ENCODE results near the gene SLC35G1.

The SLC35G1 gene

DNA sequence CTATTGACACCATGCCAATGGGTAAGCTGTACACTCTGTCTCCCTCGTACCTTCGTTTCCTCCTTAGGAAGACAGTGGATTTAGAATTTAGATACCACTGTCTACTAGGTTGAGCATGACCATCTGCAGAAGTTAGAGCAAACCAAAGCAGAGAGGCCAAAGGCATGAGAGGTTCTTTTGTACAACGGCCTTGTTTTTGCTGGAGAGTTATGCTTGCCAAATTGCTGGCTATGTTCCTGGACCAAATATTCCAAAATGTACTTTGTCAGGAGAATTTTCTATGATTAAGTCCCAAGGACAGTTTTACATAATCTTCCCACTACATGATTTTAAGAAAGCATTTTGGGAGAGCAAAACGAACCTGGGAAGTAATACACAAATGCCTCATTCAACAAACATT lies 52.0 kb downstream of the SLC35G1 start:
- H3K27ac ChIP-seq (ENCODE audit: low read depth, low read length) = no peak overlapping the region
- H3K27me3 ChIP-seq (ENCODE audit: control insufficient read depth in 5 of 5, insufficient read depth in 4 of 5, low read length in 5 of 5) = no peaks in the 10 kb centered on the region
- no peaks in the 10 kb centered on the region for H3K36me3 ChIP-seq (ENCODE audit: control insufficient read depth in 5 of 5, insufficient read depth in 5 of 5, low read length in 5 of 5)
- H3K4me3 ChIP-seq (ENCODE audit: low read depth in 1 of 5, low read length in 5 of 5) = no peak overlapping the region
- no peaks in the 10 kb centered on the region for H3K9me3 ChIP-seq (ENCODE audit: control insufficient read depth in 5 of 5, low read length in 5 of 5)
- H3K9ac ChIP-seq (ENCODE audit: low read length in 5 of 5) = no peak overlapping the region
- H3K4me1 ChIP-seq (ENCODE audit: control insufficient read depth in 5 of 5, insufficient read depth in 5 of 5, low read length in 5 of 5) = peaks cover 0 to 35% (median 16%) of the 10 kb centered on the region in 5 donors

DNA sequence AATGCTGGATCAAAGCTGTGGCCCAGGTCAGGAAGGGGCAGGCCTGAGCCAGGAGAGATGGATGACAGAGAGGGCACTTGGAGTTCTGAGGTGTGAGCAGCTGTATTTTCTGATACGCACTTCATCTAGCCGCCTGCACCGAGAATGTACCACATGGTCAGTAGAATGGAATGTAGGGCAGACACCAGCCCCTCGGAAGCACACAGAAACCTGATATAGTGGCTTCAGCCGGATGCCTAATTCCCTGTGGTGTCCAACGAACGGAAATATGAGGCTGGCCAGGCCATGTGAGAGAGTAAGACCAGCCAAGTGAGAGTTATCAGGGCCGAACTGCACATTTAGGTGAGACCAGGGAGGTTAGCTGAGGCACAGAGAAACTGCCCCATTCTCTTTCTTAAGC lies 53.3 kb downstream of the SLC35G1 start:
- H3K4me1 ChIP-seq (ENCODE audit: control insufficient read depth in 5 of 5, insufficient read depth in 5 of 5, low read length in 5 of 5) = peaks cover 0 to 31% (median 16%) of the 10 kb centered on the region in 5 donors
- no peaks in the 10 kb centered on the region for H3K9me3 ChIP-seq (ENCODE audit: control insufficient read depth in 5 of 5, low read length in 5 of 5)
- H3K4me3 ChIP-seq (ENCODE audit: low read depth in 1 of 5, low read length in 5 of 5) = no peak overlapping the region
- no peaks in the 10 kb centered on the region for H3K36me3 ChIP-seq (ENCODE audit: control insufficient read depth in 5 of 5, insufficient read depth in 5 of 5, low read length in 5 of 5)
- H3K27ac ChIP-seq (ENCODE audit: low read depth, low read length) = no peak overlapping the region
- no peak overlapping the region for H3K9ac ChIP-seq (ENCODE audit: low read length in 5 of 5)
- H3K27me3 ChIP-seq (ENCODE audit: control insufficient read depth in 5 of 5, insufficient read depth in 4 of 5, low read length in 5 of 5) = no peaks in the 10 kb centered on the region

DNA sequence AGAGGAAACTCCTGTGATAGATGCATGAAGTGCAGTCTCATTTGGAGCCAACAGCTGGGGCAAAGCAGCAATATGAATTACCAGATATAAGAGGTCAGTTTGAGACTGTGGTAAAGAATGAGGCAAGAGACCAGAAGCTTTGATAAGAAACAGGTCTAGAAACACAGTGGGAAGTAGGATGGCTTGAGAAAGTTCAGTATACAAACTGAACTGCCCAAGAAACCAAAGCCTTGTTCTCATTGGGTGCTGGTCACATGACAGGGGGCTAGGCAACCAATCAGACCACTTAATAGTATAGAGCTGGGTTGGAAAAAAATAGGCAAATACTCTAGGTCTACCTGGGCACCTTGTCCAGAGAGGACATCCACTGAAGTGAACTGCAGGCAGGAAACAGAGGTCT lies 53.7 kb downstream of the SLC35G1 start:
- no peak overlapping the region for H3K4me3 ChIP-seq (ENCODE audit: low read depth in 1 of 5, low read length in 5 of 5)
- H3K36me3 ChIP-seq (ENCODE audit: control insufficient read depth in 5 of 5, insufficient read depth in 5 of 5, low read length in 5 of 5) = no peaks in the 10 kb centered on the region
- peaks cover 0 to 31% (median 16%) of the 10 kb centered on the region in 5 donors for H3K4me1 ChIP-seq (ENCODE audit: control insufficient read depth in 5 of 5, insufficient read depth in 5 of 5, low read length in 5 of 5)
- H3K27me3 ChIP-seq (ENCODE audit: control insufficient read depth in 5 of 5, insufficient read depth in 4 of 5, low read length in 5 of 5) = no peaks in the 10 kb centered on the region
- no peaks in the 10 kb centered on the region for H3K9me3 ChIP-seq (ENCODE audit: control insufficient read depth in 5 of 5, low read length in 5 of 5)
- H3K9ac ChIP-seq (ENCODE audit: low read length in 5 of 5) = no peak overlapping the region
- no peak overlapping the region for H3K27ac ChIP-seq (ENCODE audit: low read depth, low read length)

DNA sequence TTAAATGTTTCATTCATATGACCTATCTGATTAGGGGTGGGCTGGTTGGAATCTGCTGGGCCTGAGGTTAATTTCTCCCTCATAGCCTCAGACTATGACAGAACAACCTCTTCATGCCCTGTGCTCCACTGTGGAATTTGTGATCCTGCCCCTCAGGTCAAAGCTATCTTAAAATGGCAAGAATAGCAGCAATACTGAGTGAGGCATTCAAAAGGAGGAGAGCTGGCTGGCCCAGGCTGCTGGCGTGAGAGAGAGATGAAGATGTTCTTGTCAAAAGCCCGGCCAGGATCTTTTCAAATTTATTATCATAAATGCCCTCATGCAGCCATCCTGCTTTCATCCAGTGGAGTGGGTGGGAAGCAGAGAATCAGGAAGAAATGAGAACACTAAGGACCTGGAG lies 58.1 kb downstream of the SLC35G1 start:
- Histone ChIP-seq H3K4me3 (ENCODE audit: low read depth in 1 of 5, low read length in 5 of 5) (no peak overlapping the region), H3K9ac (ENCODE audit: low read length in 5 of 5) (no peak overlapping the region), H3K9me3 (ENCODE audit: control insufficient read depth in 5 of 5, low read length in 5 of 5) (no peaks in the 10 kb centered on the region), H3K27ac (ENCODE audit: low read depth, low read length) (no peak overlapping the region), H3K36me3 (ENCODE audit: control insufficient read depth in 5 of 5, insufficient read depth in 5 of 5, low read length in 5 of 5) (no peaks in the 10 kb centered on the region), H3K4me1 (ENCODE audit: control insufficient read depth in 5 of 5, insufficient read depth in 5 of 5, low read length in 5 of 5) (peaks cover 0 to 5% (median 4%) of the 10 kb centered on the region in 5 donors), H3K27me3 (ENCODE audit: control insufficient read depth in 5 of 5, insufficient read depth in 4 of 5, low read length in 5 of 5) (no peaks in the 10 kb centered on the region)
